ENCODE data around the gene ADORA1.

ADORA1 gene

GRCh38 chr1:203152158-203153034 lies 24.9 kb downstream of the ADORA1 start:
- H2AFZ ChIP-seq (ENCODE audit: low read length, unreplicated experiment): no peak overlapping the region

GRCh38 chr1:203153051-203153988 lies 25.8 kb downstream of the ADORA1 start:
- 0 out of 2 replicates have a peak overlapping the region, but pooled peaks have one; percentile 0 for H3K4me3 ChIP-seq (ENCODE audit: low read depth, low read length)
- H3K27me3 ChIP-seq (ENCODE audit: insufficient read depth, low read length): no peaks in the 10 kb centered on the region
- H3K4me1 ChIP-seq (ENCODE audit: control insufficient read depth, insufficient read depth, low read length, unreplicated experiment): peaks cover 27% of the 10 kb centered on the region
- H3K27ac ChIP-seq (ENCODE audit: low read depth, low read length): peak overlapping the region; percentile 61
- H3K79me2 ChIP-seq (ENCODE audit: control insufficient read depth, insufficient read depth, low read length, unreplicated experiment): no peaks in the 10 kb centered on the region
- H3K36me3 ChIP-seq (ENCODE audit: insufficient read depth, low read length): no peaks in the 10 kb centered on the region
- H2AFZ ChIP-seq (ENCODE audit: low read length, unreplicated experiment): peak overlapping the region; percentile 86

More at GRCh38 chr1:203152158-203153034, 24.9 kb downstream of the ADORA1 start:
- no peak overlapping the region for H3K4me3 ChIP-seq (ENCODE audit: low read depth, low read length)
- no peak overlapping the region for H3K27ac ChIP-seq (ENCODE audit: low read depth, low read length)
- H3K36me3 ChIP-seq (ENCODE audit: insufficient read depth, low read length): no peaks in the 10 kb centered on the region
- no peaks in the 10 kb centered on the region for H3K79me2 ChIP-seq (ENCODE audit: control insufficient read depth, insufficient read depth, low read length, unreplicated experiment)
- no peaks in the 10 kb centered on the region for H3K27me3 ChIP-seq (ENCODE audit: insufficient read depth, low read length)
- peaks cover 27% of the 10 kb centered on the region for H3K4me1 ChIP-seq (ENCODE audit: control insufficient read depth, insufficient read depth, low read length, unreplicated experiment)

GRCh38 chr1:203153989-203154821 lies 26.7 kb downstream of the ADORA1 start:
- Histone ChIP-seq H3K36me3 (ENCODE audit: insufficient read depth, low read length) (no peaks in the 10 kb centered on the region), H2AFZ (ENCODE audit: low read length, unreplicated experiment) (peak overlapping the region; percentile 86), H3K4me1 (ENCODE audit: control insufficient read depth, insufficient read depth, low read length, unreplicated experiment) (peaks cover 27% of the 10 kb centered on the region), H3K4me3 (ENCODE audit: low read depth, low read length) (0 out of 2 replicates have a peak overlapping the region, but pooled peaks have one; percentile 0), H3K27me3 (ENCODE audit: insufficient read depth, low read length) (no peaks in the 10 kb centered on the region), H3K27ac (ENCODE audit: low read depth, low read length) (peak overlapping the region; percentile 61), H3K79me2 (ENCODE audit: control insufficient read depth, insufficient read depth, low read length, unreplicated experiment) (no peaks in the 10 kb centered on the region)

GRCh38 chr1:203156280-203156679 lies 28.8 kb downstream of the ADORA1 start:
- H3K36me3 ChIP-seq (ENCODE audit: insufficient read depth, low read length): no peaks in the 10 kb centered on the region
- H3K27ac ChIP-seq (ENCODE audit: low read depth, low read length): no peak overlapping the region
- H3K79me2 ChIP-seq (ENCODE audit: control insufficient read depth, insufficient read depth, low read length, unreplicated experiment): no peaks in the 10 kb centered on the region
- no peak overlapping the region for H2AFZ ChIP-seq (ENCODE audit: low read length, unreplicated experiment)
- no peak overlapping the region for H3K4me3 ChIP-seq (ENCODE audit: low read depth, low read length)
- H3K4me1 ChIP-seq (ENCODE audit: control insufficient read depth, insufficient read depth, low read length, unreplicated experiment): peaks cover 27% of the 10 kb centered on the region
- no peaks in the 10 kb centered on the region for H3K27me3 ChIP-seq (ENCODE audit: insufficient read depth, low read length)

GRCh38 chr1:203158423-203158822 lies 30.9 kb downstream of the ADORA1 start:
- no peaks in the 10 kb centered on the region for H3K36me3 ChIP-seq (ENCODE audit: insufficient read depth, low read length)
- no peak overlapping the region for H2AFZ ChIP-seq (ENCODE audit: low read length, unreplicated experiment)
- peaks cover 14% of the 10 kb centered on the region for H3K4me1 ChIP-seq (ENCODE audit: control insufficient read depth, insufficient read depth, low read length, unreplicated experiment)
- H3K27ac ChIP-seq (ENCODE audit: low read depth, low read length): no peak overlapping the region
- no peak overlapping the region for H3K4me3 ChIP-seq (ENCODE audit: low read depth, low read length)
- H3K79me2 ChIP-seq (ENCODE audit: control insufficient read depth, insufficient read depth, low read length, unreplicated experiment): no peaks in the 10 kb centered on the region
- no peaks in the 10 kb centered on the region for H3K27me3 ChIP-seq (ENCODE audit: insufficient read depth, low read length)

- no peaks in the 10 kb centered on the region for H3K79me2 ChIP-seq (ENCODE audit: control insufficient read depth, insufficient read depth, low read length, unreplicated experiment)
- no peak overlapping the region for H3K27ac ChIP-seq (ENCODE audit: low read depth, low read length)
- H3K27me3 ChIP-seq (ENCODE audit: insufficient read depth, low read length): no peaks in the 10 kb centered on the region
- no peak overlapping the region for H2AFZ ChIP-seq (ENCODE audit: low read length, unreplicated experiment)
- no peaks in the 10 kb centered on the region for H3K36me3 ChIP-seq (ENCODE audit: insufficient read depth, low read length)
- H3K4me1 ChIP-seq (ENCODE audit: control insufficient read depth, insufficient read depth, low read length, unreplicated experiment): peaks cover 7% of the 10 kb centered on the region
- H3K4me3 ChIP-seq (ENCODE audit: low read depth, low read length): no peak overlapping the region
Measured at GRCh38 chr1:203158960-203159665, 31.6 kb downstream of the ADORA1 start.

- Histone ChIP-seq H3K79me2 (ENCODE audit: control insufficient read depth, insufficient read depth, low read length, unreplicated experiment) (no peaks in the 10 kb centered on the region), H3K36me3 (ENCODE audit: insufficient read depth, low read length) (no peaks in the 10 kb centered on the region), H2AFZ (ENCODE audit: low read length, unreplicated experiment) (no peak overlapping the region), H3K4me3 (ENCODE audit: low read depth, low read length) (no peak overlapping the region), H3K27me3 (ENCODE audit: insufficient read depth, low read length) (no peaks in the 10 kb centered on the region), H3K4me1 (ENCODE audit: control insufficient read depth, insufficient read depth, low read length, unreplicated experiment) (no peaks in the 10 kb centered on the region), H3K27ac (ENCODE audit: low read depth, low read length) (no peak overlapping the region)
Measured at GRCh38 chr1:203159844-203160243, 32.3 kb downstream of the ADORA1 start.

- Histone ChIP-seq H3K4me3 (ENCODE audit: low read depth, low read length) (no peak overlapping the region), H3K27ac (ENCODE audit: low read depth, low read length) (no peak overlapping the region), H3K4me1 (ENCODE audit: control insufficient read depth, insufficient read depth, low read length, unreplicated experiment) (no peaks in the 10 kb centered on the region), H3K79me2 (ENCODE audit: control insufficient read depth, insufficient read depth, low read length, unreplicated experiment) (no peaks in the 10 kb centered on the region), H2AFZ (ENCODE audit: low read length, unreplicated experiment) (no peak overlapping the region), H3K27me3 (ENCODE audit: insufficient read depth, low read length) (no peaks in the 10 kb centered on the region), H3K36me3 (ENCODE audit: insufficient read depth, low read length) (no peaks in the 10 kb centered on the region)
Measured at GRCh38 chr1:203161175-203161574, 33.6 kb downstream of the ADORA1 start.

GRCh38 chr1:203161703-203162102 lies 34.2 kb downstream of the ADORA1 start:
- H3K27me3 ChIP-seq (ENCODE audit: insufficient read depth, low read length): no peaks in the 10 kb centered on the region
- H3K36me3 ChIP-seq (ENCODE audit: insufficient read depth, low read length): no peaks in the 10 kb centered on the region
- H2AFZ ChIP-seq (ENCODE audit: low read length, unreplicated experiment): no peak overlapping the region
- no peaks in the 10 kb centered on the region for H3K4me1 ChIP-seq (ENCODE audit: control insufficient read depth, insufficient read depth, low read length, unreplicated experiment)
- no peak overlapping the region for H3K4me3 ChIP-seq (ENCODE audit: low read depth, low read length)
- H3K27ac ChIP-seq (ENCODE audit: low read depth, low read length): no peak overlapping the region
- H3K79me2 ChIP-seq (ENCODE audit: control insufficient read depth, insufficient read depth, low read length, unreplicated experiment): no peaks in the 10 kb centered on the region
